ENCODE data around the gene EIF4G1. TPM values are rescaled to one million over a fixed set of nuclear protein-coding genes. Genes with fewer than 3 reads are reported as not detected.

Gene EIF4G1
- total and polyA plus RNA-seq, 2 of the 8 experiments (the other 6 are each of a cell fraction or from before 2014, with no cell fraction given): 318 to 473 TPM

- H2AFZ ChIP-seq (ENCODE audit: low read length): no peak overlapping the region
- H4K20me1 ChIP-seq (replicated peaks in 1 of 2; ENCODE audit: control insufficient read depth in 1 of 2, insufficient read depth in 2 of 2, low read length in 2 of 2): peaks cover 0 to 2% of the 10 kb centered on the region in 2 experiments
- H3K36me3 ChIP-seq (ENCODE audit: control insufficient read depth in 2 of 4, insufficient read depth in 4 of 4, low read length in 3 of 4): peaks cover 57 to 82% (median 69%) of the 10 kb centered on the region in 4 experiments
- 85% methylated on average over 1 of the region's 1 CpG; no CpG with 5 or more reads in 1 of the 2 experiments for WGBS, 2 experiments (ENCODE audit: extremely low coverage in 1 of 2, insufficient coverage in 1 of 2, insufficient read length in 1 of 2, insufficient replicate concordance in 2 of 2, low coverage in 1 of 2, low lambda C conversion rate in 2 of 2, missing lambda C conversion rate in 1 of 2)
- no peak overlapping the region for H3K14ac ChIP-seq (ENCODE audit: insufficient read length)
- FAIRE-seq: no peak
- H3K4me3 ChIP-seq (ENCODE audit: extremely low read depth in 1 of 4, insufficient read depth in 2 of 4, low read depth in 3 of 4, low read length in 4 of 4): no peak overlapping the region
- no peak overlapping the region for H4K8ac ChIP-seq (ENCODE audit: extremely low read depth, insufficient read depth, low read length)
- no peak overlapping the region for H2BK120ac ChIP-seq (replicated peaks; ENCODE audit: low read depth, low read length)
- DNase-seq (ENCODE audit: low read depth in 1 of 2, low spot score in 2 of 2): no peak
- no peak overlapping the region for H4K91ac ChIP-seq (replicated peaks; ENCODE audit: insufficient read length, low read length)
- H2BK5ac ChIP-seq (ENCODE audit: low read depth, low read length): no peak overlapping the region
- no peak overlapping the region for H3K27ac ChIP-seq (ENCODE audit: low read depth, low read length)
- H2AK5ac ChIP-seq (ENCODE audit: low read depth, low read length): no peak overlapping the region
- peaks cover 1% of the 10 kb centered on the region for H3K79me1 ChIP-seq (ENCODE audit: low read depth, low read length)
- no peak overlapping the region for H3K4ac ChIP-seq (replicated peaks; ENCODE audit: insufficient read length, low read depth, low read length)
- H2BK12ac ChIP-seq (ENCODE audit: low read depth, low read length): no peak overlapping the region
- no peak overlapping the region for H2BK15ac ChIP-seq (ENCODE audit: low read length)
- CTCF ChIA-PET (ENCODE audit: partially characterized antibody): interaction anchor here (0.6 to 4.1 kb wide), 10 partner anchors 11 to 95 kb away, joined by 3 to 10 read pairs (median 5); no protein-coding TSS in a partner anchor
- no peaks in the 10 kb centered on the region for H3K23me2 ChIP-seq (ENCODE audit: low read depth, low read length)
- no peak overlapping the region for H3K23ac ChIP-seq (ENCODE audit: insufficient read length)
- H3K4me1 ChIP-seq (replicated peaks in 1 of 4; ENCODE audit: control insufficient read depth in 3 of 4, insufficient read depth in 4 of 4, low read length in 3 of 4): no peaks in the 10 kb centered on the region
- TF ChIP-seq CTCF (IDR thresholded peaks at IDR 0.05; ENCODE audit: control extremely low read depth in 1 of 3, insufficient read depth in 1 of 3, low read depth in 1 of 3, low read length in 3 of 3) (0 out of 4 replicates have a peak, but pooled peaks of 1 of the 3 experiments have one; percentile 7), PHF8 (conservative IDR thresholded peaks at IDR 0.05; ENCODE audit: low read depth, low read length) (no peak)
- no peak overlapping the region for H3K9ac ChIP-seq (replicated peaks in 1 of 4; ENCODE audit: extremely low read depth in 1 of 4, low read depth in 3 of 4, low read length in 3 of 4)
- no peaks in the 10 kb centered on the region for H3K27me3 ChIP-seq (replicated peaks in 1 of 4; ENCODE audit: control insufficient read depth in 3 of 4, extremely low read depth in 1 of 4, insufficient read depth in 3 of 4, low read length in 3 of 4)
- H3K18ac ChIP-seq (ENCODE audit: extremely low read depth, low read length): no peak overlapping the region
- peaks cover 0 to 6% of the 10 kb centered on the region in 2 experiments; a peak in 3 of 4 replicates for H3K79me2 ChIP-seq (ENCODE audit: control insufficient read depth in 1 of 2, insufficient read depth in 2 of 2, low read length in 2 of 2)
- H3K56ac ChIP-seq (replicated peaks; ENCODE audit: insufficient read length, low read depth, low read length): no peak overlapping the region
- H4K5ac ChIP-seq (ENCODE audit: insufficient read length, low read depth, low read length): no peak overlapping the region
- POLR2A ChIA-PET (ENCODE audit: partially characterized antibody): interaction anchor here (0.9 to 1.9 kb wide), 8 partner anchors 10 to 33 kb away, joined by 3 to 18 read pairs (median 4); no protein-coding TSS in a partner anchor
- no peaks in the 10 kb centered on the region for H3K9me3 ChIP-seq (ENCODE audit: insufficient read depth in 2 of 2, low read depth in 1 of 2, low read length in 1 of 2)
- H2BK20ac ChIP-seq (ENCODE audit: low read length): no peak overlapping the region
- H3K4me2 ChIP-seq (ENCODE audit: insufficient read depth in 1 of 2, low read depth in 2 of 2, low read length in 2 of 2): no peak overlapping the region
Measured at GRCh38 chr3:184305577-184305976, 8.8 kb upstream of the EIF4G1 start.

All from H1 (cell line).